IPS-11a (cell line): Measurements from ENCODE around the gene SPSB1.

Experiments
- H3K4me3 ChIP-seq: one replicate; pipeline ENCODE4 v1.5.1; 2013; ENCODE audit warnings: low read depth, low read length, control low read depth

The SPSB1 gene

DNA sequence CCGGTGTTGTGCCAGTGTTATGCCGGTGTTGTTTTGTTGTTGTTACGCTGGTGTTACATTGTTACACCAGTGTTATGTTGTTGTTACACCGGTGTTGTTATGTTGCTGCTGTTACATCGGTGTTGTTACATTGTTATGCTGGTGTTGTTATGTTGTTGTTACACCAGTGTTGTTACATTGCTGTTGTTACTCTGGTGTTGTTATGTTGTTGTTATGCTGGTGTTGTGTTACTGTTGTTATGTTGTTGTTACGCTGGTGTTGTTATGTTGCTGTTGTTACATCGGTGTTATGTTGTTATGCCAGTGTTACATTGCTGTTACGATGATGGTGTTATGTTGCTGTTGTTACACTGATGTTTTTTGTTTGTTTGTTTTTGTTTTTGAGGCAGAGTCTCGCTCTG is 34.1 kb upstream of the SPSB1 start:
- H3K4me3 ChIP-seq = no peak overlapping the region

- H3K4me3 ChIP-seq = no peak overlapping the region
Measured at GRCh38 chr1:9260059-9260766, 32.5 kb upstream of the SPSB1 start.

DNA sequence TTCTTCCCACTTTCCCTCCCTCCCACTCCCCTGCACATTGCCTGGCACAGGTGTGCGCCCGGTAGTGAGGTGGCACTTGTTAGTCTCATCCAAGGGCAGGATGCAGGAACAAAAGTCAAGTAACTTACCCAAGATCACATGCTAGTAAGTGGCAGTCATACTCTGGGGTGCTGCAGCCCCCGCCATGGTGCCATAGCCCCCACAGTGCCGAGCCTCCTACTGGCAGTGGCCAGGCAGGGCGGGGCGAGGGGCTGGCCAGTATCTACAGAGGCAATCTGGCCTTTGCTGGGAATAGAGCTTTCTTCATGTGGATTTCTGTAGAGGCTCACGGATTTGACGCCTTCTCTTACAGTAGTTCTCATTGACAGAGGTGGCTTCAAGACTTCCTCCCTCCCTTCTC is 31.2 kb upstream of the SPSB1 start:
- H3K4me3 ChIP-seq = no peak overlapping the region

GRCh38 chr1:9262096-9262986 is 30.4 kb upstream of the SPSB1 start:
- no peak overlapping the region for H3K4me3 ChIP-seq

DNA sequence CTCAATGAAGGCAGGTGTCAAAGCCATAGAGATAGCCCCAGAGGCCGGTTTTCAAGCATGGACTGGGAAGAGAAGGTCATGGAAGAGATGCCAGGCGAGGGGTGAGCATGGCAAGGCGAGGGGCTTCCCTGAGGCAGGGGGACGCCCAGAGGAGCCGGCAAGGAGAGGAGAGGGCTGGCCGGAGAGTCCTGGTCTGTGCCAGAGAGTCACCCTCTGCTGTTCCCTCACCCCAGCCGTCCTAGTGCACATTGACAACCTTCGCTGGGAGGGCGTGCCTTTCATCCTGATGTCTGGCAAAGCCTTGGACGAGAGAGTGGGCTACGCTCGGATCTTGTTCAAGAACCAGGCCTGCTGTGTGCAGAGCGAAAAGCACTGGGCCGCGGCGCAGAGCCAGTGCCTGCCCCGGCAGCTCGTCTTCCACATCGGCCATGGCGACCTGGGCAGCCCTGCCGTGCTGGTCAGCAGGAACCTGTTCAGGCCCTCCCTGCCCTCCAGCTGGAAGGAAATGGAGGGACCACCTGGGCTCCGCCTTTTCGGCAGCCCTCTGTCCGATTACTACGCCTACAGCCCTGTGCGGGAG is 29.3 kb upstream of the SPSB1 start:
- no peak overlapping the region for H3K4me3 ChIP-seq

- no peak overlapping the region for H3K4me3 ChIP-seq
Measured at GRCh38 chr1:9263984-9264872, 28.5 kb upstream of the SPSB1 start.

GRCh38 chr1:9265037-9265436 is 27.7 kb upstream of the SPSB1 start:
- no peak overlapping the region for H3K4me3 ChIP-seq

DNA sequence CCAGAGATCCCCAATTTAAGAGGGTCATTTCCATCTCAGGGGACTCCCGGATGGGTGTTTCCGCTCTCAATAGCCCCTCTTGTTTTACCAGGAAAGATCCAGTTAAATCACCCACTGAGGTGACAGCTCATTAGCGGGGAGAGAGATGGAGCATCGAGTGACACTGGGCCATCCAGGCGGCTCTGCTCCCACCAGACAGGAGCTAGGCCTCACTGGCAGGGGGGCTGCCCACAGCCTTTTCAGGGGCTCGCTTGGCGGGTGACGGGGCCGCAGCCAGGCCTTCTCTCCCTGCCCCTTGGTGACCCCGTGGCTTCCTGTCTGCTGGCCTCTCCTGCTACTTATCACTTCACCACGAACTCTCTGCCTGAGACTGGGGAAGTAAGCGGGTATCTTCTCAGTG is 26.7 kb upstream of the SPSB1 start:
- H3K4me3 ChIP-seq = no peak overlapping the region

DNA sequence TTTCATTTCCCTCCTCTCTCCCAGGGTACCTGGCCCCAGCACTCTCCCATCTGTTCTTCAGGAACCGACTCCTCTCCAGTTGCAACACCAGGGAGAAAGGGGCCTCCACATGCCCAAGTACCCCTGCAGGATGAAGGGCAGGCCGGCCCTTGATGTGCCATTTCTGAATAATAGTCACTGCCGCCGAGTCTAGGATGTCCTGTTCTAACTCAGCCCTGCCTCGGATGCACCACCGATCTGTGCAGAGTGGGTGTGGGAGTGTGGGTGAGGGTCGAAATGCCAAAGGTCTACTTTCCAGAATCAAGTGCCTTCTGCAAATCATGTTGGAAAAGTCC is 25.4 kb upstream of the SPSB1 start:
- no peak overlapping the region for H3K4me3 ChIP-seq

DNA sequence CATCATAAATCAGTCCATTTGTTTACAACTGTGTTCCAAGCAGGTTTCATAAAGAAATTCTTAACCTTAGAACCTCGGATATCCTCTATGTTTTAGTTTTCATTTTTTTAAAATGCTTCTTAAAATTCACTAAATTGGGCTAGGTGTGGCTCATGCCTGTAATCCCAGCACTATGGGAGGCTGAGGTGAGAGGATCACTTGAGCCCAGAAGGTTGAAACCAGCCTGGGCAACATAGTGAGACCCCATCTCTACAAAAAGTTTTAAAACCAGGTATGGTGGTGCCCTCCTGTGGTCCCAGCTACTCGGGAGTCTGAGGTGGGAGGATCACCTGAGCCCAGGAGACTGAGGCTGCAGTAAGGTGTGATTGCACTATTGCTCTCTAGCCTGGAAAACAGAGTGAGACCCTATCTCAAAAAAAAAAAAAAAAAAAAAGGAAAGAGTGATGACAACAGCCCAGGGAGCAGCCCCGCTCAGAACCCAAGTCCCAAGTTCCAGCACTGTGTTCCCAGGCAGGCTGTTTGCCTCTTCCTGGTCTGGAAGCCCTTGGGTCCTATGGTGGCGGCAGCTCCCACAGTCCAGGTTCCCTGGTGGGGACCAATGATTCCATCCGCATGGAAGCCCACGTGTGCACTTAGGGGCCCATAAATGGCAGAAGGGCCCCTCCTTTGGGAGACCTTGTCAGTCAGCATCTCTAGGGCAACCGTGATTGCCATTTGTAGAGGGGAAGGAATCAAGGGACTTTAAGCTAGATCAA is 24.7 kb upstream of the SPSB1 start:
- H3K4me3 ChIP-seq = no peak overlapping the region

DNA sequence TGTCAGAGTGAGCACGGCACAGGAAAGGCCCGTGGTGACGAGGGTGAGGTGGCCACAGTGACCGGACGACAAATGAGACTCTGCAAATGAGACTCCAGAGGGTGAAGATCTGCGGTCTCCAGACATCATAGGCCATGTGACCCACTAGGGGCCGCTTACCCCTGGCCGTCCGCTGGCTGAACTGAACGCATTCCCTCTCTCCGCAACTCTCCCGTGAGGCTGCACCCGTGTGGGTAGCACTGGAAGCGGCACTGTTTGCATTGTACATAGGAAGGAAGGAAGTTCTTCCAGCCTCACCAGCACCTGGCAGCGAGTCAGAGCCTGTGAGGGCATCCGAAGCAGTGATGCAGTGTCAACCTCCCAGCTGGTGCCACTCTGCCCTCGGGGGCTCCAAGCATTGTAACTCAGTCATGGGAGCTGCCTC is 23.6 kb upstream of the SPSB1 start:
- H3K4me3 ChIP-seq = no peak overlapping the region

DNA sequence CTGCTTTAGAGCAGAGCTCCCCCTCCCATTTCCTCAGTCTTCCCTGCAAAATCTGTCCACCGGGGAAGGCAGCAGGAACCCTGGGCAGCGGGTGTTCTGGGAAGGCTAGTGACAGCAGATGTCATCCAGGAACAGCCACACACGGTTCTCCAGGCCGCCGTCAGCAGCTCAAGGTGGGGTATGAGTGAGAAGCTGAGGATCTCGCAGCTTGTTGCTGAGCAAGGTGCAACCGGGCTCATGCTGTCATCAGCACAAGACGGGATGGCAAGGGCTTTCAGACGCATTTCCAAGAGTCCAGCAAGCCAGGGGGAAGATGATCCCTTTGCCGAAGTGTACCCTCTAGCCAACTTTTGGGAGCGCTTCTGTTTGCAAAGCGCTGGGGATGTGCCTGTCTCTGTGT is 23.0 kb upstream of the SPSB1 start:
- H3K4me3 ChIP-seq = no peak overlapping the region

DNA sequence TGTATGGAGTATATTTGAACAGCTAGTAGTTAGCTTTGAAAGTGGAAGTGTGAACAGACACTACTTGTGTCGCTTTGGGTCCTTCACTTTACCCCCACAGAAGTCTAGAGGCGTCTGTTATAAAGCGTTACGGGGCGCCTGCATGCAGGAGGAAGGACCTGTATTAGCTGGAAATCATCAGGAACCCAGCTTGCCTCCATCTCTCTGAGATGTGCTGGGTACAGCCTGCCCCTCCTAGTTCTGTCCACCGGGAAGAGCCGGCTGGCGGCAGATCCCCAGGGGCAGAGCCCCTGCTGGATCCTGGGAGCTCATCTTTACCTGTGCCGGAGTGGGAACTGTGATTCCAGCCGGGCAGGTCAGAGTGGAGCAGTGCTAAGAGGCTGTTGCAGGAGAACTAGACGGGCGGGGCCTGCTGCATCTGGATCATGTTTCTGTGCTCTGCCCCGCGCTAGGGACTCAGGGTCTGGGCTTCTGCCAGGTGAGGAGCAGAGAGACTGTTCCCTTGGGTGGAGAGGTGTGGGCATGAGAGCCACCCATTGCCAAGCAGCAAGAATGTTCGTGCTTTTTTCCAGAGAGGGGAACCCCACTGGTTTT is 22.3 kb upstream of the SPSB1 start:
- no peak overlapping the region for H3K4me3 ChIP-seq

DNA sequence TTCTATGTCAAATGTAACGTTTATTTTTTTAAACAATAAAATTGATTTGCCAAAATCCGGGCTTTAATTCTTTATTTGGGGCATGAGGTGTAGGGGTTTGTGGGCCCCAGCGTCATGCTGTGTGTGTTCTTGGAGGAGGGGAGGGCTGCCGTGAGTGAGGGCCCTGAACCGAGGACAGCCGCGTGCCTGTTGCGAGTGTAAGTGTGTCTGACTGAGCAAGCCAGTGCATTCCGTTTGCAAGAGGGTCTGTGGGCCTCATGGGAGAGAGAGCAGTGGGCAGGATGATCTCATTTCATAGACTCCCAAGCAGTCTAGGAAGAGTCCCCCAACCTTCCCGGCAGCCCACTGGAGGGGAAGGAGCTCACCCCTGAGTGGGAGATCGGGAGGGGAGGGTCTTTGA is 21.4 kb upstream of the SPSB1 start:
- no peak overlapping the region for H3K4me3 ChIP-seq

GRCh38 chr1:9271861-9272595 is 20.7 kb upstream of the SPSB1 start:
- H3K4me3 ChIP-seq = no peak overlapping the region

DNA sequence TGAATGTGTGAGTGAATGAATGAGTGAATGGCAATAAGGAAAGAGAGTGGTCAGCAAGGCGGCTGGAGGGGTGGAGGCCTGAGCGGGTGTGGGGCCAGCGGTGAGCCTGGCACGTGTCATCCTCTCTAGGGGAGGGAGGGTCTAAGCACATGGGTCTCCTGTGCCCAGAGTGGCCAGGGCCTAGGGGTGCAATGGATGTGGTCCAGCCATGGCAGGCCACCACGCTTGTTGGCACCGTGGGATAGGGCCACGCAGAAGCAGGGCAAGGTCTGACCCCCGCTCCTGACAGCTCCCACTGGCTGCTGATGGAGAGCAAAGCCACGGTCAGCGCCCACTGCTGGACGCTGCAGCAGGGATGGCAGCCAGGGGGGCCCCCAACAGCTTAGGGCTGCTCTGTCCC is 19.5 kb upstream of the SPSB1 start:
- no peak overlapping the region for H3K4me3 ChIP-seq

- H3K4me3 ChIP-seq = no peak overlapping the region
Measured at GRCh38 chr1:9275161-9275560, 17.5 kb upstream of the SPSB1 start.

GRCh38 chr1:9275567-9276034 is 17.1 kb upstream of the SPSB1 start:
- no peak overlapping the region for H3K4me3 ChIP-seq

DNA sequence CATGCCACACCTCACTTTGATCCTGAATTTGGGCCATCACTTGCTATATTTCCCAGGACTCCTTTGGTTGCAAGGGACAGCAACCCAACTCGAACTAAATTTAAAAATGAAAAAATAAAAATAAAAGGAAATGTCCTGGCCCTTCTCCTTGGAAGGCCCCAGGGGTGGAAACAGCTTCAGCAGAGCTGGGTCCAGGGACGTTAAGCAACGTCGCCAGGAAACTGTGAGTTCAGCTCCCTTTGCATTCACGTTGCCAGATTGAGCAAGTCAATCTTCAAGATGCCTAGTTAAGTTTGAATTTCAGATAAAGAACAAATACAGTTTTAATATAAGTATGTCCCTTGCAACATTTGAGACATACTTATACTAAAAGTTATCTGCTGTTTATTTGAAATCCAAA is 14.6 kb upstream of the SPSB1 start:
- H3K4me3 ChIP-seq = no peak overlapping the region
